GM19395 (cell line): ENCODE data around the gene GAA.
"Not testable (repeated sequence)": the region's sequence is repeated elsewhere in the genome, so short reads cannot be mapped to it uniquely, and the experiment has no call there.

ENCODE experiments used
- ATAC-seq: cut with Tn5 transposase; IDR thresholded peaks from one replicate; pipeline ENCODE4 v1.9.1; 2021; ENCODE audit warnings: mild to moderate bottlenecking, moderate library complexity; ENCODE audit not compliant: unreplicated experiment

Gene GAA

GRCh38 chr17:80141463-80142165, 40.2 kb downstream of the GAA start:
- ATAC-seq, result no peak

DNA sequence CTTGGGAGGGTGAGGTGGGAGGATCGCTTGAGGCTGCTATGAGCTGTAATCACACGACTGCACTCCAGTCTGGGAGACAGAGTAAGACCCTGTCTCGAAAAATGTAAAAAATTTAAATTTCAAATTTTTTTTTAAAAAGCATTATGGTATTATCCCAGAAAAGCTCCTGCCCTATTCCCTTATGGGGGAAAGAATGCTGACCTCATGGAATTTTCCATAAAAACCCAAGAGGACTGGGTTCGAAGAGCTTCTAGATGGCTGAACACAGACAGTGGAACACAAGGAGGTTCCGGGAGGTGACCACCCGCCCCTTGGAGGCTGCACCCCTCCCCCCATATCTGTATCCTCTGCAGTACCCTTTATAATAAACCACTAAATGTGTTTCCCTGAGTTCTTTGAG, 41.5 kb downstream of the GAA start:
- ATAC-seq, result no peak

DNA sequence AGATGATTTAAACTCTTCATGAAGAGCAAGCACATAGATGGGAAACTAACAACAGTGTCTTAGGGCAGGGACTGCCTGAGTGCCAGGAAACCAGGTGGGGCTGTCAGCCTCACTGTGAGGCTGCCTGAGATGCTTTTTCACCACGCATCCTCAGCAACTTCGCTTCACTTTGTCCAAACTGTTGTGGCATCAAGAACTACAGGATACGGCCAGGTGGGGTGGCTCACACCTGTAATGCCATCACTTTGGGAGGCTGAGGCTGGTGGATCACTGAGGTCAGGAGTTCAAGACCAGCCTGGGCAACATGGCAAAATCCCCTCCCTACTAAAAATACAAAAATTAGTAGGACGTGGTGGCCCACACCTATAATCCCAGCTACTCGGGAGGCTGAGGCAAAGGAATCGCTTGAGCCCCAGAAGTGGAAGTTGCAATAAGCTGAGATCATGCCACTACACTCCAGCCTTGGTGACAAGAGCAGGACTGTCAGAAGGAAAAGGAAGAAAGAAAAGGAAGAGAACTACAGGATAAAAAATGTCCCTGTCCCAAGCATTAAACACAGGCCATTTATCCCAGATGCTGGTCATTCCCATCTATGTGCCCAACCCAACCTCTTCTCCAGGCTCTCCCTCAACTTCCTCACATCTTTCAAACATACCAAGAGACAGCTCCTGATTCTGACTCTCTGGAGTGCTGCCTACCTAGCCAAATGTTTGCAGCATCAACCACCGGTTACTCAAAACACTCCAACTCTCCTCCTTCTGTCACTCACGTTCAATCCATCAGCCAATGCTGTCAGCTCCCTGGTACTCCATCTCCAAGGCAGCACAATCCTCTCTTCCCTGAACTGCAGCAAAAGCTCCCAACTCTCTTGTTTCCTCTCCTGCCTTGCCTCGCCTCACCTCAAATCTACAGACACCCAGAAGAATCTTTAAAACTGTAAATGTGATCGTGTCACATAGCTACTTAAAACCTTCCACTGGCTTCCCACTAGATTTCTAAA, 44.0 kb downstream of the GAA start:
- no peak for ATAC-seq

DNA sequence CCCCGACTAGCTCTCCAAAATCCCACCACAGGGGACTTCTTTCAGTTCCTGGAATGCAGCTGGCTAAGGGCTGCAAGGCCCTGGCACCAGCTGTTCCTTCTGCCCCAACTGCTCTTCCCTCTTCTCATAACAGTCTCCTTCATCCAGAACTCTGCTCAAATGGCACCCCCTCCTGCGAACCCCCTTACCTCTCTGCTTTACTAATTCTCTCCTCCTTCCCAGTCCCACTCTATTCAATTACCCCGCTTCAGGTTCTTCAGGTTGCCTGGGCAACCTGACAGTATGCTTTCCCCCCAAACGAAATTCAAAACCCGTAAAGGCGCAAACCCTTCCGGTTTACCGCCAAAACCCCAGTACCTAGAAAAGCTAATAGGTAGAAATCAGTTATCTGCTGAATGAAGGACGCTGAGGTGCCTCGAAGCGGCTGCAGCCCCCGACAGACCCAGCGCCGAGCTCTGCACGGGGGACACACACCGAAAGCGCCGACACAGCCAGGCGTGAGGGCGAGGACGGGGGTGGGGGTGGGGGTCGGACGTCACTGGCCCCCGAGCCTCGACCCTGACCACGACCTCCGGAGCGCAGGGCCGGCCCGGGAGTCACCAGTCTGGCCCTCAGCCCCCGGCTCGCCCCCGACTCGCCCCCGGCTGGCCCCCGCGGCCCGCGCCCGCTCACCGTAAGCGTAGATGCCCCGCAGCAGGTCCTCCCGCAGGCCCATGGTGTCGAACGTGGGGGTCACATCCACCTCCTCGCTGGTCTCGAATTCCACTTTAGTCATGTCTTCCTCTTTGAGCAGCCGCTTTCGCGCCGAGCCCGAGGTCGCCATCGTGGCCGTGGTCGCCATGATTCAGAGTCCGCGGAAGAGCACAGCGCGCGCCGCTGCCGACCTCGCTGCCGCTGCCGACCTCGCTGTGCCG, 45.0 kb downstream of the GAA start:
- peak; percentile 11 for ATAC-seq

GRCh38 chr17:80147035-80147822, 45.8 kb downstream of the GAA start, which contains the start of gene EIF4A3:
Gene EIF4A3, minus strand, starts transcription at chr17:80147128. Its CDS starts 167 bp downstream, at chr17:80146961.
- ATAC-seq, result peak; percentile 91

- no peak for ATAC-seq
Measured at GRCh38 chr17:80151333-80151732, 50.0 kb downstream of the GAA start.

GRCh38 chr17:80152081-80152702, 50.8 kb downstream of the GAA start:
- no peak for ATAC-seq

DNA sequence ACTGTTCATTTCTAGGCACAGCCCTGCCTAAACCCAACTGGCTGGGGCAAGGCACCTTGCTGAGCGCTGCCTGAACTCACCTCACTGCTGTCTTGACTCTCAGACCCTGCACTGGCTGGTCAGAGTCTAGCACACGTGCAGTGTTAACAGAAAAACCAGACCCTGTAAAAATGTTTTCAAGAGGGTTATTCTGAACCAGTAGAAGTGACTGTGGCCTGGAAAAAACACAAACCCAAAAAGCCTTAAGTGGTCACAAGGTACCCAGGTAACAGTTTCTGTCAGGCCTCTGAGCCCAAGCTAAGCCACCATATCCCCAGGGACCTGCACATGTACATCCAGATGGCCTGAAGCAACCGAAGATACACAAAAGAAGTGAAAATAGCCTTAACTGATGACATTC, 51.6 kb downstream of the GAA start:
- ATAC-seq, result no peak

GRCh38 chr17:80154166-80154565, 52.8 kb downstream of the GAA start:
- no peak for ATAC-seq

DNA sequence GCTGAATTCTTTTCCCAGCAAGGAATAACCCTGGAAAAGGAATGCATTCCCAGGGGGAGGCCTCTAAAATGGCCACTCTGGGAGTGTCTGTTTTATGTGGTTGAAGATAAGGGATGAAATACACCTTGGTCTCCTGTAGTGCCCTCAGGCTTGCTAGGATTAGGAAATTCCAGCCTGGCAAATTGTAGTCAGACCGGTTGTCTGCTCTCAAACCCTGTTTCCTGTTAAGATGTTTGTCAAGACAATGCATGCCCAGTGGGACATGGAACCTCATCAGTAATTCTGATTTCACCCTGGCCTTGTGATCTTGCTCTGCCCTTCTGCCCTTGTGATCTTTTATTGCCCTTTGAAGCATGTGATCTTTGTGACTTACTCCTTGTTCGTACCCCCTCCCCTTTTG, 54.2 kb downstream of the GAA start:
- ATAC-seq, result not testable (repeated sequence)

DNA sequence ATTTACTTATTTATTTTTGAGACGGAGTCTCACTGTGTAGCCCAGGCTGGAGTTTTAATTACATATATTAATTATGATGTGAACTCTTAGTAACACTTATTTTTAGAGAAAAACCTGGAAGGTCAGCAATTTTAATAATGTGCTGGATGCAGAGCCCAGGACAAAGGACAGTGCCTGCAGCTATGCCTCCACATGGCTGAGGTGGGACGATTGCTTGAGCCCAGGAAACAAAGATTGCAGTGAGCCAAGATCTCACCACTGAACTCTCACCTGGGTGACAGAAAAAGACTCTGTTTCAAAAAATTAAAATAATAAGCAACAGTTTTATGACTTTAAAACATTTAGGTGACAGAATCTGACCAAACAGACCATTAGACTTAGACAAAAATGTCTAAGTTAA, 57.5 kb downstream of the GAA start:
- ATAC-seq, result no peak

DNA sequence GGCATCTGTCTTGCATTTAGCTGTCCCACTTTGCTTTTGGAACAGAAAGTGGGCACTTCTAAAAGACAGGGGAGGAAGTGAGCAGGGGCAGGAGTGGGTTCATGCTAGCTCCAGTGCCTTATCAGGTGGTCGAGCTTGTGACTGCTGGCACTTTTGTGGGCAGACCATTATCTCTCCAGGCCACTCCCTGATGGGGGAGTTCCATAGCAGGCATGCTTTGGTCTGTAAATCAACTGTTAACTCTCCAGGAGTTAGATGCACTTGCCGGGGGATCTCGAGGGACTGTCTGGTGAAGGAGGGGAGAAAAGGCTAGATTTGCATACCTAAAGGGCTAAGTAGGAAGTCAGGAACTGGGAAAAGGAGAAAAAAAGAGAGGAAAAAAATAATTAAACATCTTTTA, 59.2 kb downstream of the GAA start:
- ATAC-seq, result no peak

- no peak for ATAC-seq
Measured at GRCh38 chr17:80163336-80163735, 62.0 kb downstream of the GAA start.

GRCh38 chr17:80164185-80164584, 62.8 kb downstream of the GAA start:
- no peak for ATAC-seq

DNA sequence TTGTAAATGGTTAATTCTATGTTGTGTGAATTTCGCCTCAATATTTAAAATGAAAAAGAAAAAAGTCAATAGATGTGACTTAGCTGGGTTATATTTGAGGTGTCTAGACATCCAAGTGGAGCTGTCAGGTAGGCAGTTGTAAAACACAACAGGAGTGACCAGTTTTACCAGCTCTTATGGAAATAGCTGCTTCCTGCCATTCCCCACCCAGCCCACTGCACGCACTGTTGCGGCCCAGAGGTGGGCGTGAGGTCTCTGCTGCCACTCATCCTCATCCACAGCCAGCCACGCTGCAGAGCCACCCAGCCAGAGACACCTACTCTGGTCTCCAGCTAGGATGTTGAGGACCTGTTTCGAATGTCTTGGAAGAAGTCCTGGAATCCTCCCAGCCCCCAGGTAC, 65.1 kb downstream of the GAA start:
- ATAC-seq, result no peak

DNA sequence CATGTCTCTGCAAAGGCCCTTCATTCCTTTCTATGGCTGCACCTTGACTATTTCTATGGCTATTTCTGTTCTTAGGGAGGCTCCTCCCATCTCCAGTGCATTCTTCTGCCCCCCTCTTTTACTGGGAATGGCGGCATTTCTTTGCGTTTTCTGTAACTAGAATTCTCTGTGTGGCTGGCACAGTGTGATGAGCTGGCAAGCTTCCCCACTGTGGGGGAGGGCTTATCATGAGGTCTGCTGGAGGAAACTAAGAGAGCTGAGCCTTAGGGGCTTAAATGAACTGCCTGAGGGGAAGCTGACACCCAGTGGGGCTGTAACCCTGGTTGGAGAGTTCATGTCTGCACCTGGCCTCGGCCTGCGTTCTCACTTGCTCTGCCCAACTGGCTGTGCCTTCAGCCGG, 67.0 kb downstream of the GAA start:
- ATAC-seq, result no peak

DNA sequence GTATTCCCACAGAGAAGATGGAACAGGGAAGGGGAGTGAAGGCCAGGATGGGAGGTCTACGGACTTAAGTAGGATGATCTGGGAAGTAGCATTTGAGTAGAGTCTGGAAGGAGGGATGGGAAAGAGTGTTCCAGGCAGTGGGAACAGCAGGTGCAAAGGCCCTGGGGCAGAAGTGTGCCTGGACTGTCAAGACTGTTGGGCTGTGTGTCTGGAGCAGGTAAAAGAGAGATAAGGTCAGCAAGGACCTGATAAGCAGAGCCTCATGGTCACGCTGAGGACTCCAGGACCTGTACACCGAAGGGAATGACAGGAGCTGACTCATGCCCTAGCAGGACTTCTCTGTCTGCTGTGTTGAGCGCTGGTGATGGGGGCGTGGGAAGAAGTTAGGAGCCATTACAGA, 67.7 kb downstream of the GAA start:
- no peak for ATAC-seq
